Stimulated activated CD8-positive, alpha-beta memory T cell treated with anti-CD3 and anti-CD28 coated beads, Interleukin-15, amount 100 ng/mL, for 1 hour (primary cell): ENCODE measurements around the gene LDLRAD3.
"Not testable (repeated sequence)": the region's sequence is repeated elsewhere in the genome, so short reads cannot be mapped to it uniquely, and the experiment has no call there.

Source experiments
- DNase-seq: peaks from one replicate; pipeline ENCODE4 v3.0.0-alpha.2; 2020; ENCODE audit warnings: low read depth

LDLRAD3 gene

DNA sequence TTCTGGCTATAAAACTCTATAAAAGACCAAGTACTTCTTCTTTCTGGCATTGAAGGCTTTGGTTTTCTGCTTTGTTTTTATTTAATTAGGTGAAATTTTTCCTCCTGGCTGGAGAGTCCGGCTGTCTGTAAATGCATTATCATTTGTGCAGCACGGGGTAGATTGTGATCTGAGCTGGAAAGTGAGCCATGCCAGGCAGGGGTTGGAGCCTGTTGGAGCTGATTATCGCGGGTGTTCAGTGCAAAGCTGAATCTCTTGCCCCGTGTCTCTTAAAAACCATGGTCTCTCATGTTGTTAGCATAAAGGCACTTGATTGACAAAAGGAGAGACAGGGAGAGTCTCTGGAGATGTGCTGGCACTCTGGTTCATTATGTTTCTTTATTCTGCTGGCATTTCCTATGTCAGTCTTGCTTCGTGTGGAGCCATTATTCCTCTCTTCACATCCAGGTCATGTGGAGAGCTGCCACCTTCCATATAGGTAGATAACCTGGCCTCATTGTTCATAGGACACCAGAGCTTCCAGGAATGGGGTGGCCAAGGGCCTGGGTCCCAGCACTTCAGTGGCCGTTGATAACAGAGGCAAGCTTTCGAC, 75.2 kb downstream of the LDLRAD3 start:
- DNase-seq = no peak

DNA sequence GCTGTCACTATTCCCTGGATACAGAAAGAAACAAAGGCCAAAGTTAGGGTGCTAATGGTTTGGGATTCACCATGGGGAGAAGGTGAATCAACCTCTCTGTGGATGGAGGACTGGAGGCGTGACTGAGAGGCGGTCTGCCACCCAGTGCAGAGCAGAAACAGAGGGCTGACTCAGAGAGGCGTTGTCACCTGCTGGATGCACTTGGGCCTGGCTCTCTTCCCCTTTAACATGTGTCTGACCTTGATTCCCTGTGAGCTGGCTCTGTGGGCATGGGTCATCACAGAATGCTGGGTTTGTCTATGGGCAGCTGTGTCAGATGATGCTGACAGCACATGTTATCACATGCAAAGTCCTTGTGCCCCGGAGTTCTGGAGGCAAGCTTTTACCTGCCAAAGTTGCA, 75.9 kb downstream of the LDLRAD3 start:
- no peak for DNase-seq

DNA sequence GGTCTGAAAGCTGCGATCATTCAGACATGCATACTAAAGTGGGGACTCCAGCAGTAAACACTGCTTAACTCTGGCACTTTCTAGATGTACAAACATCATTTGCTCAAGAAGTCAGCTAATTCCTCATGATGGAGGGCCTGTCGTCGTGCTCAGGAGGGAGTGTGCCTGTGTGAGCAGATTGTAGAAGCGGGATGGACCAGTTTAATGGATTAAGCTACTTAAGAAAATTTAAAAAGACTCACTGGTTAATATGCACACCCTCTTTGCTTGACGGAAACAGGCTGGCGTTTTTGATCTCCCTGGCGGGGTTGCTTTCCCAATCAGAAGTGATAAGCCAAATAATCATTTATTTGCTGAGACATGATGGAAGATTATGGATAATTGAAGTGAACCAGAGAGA, 79.0 kb downstream of the LDLRAD3 start:
- no peak for DNase-seq

DNA sequence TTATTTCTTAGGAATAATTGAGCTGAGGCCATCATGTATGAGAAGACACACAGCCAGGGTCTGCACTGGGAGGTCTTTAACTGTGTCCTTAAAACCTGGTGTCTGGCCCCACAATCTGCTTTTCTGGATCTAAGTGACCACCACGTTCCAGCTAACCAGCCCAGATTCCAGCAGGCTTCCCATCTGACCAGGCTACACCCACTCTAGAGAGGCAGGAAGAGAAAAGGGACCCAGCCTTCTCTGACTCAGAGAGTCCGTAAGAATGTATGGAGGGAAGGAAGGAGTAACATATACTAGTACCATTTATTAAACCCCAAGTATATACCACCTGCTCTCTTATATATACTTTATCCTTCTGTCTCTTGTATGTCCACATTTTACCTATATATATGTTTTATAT, 80.1 kb downstream of the LDLRAD3 start:
- no peak for DNase-seq

DNA sequence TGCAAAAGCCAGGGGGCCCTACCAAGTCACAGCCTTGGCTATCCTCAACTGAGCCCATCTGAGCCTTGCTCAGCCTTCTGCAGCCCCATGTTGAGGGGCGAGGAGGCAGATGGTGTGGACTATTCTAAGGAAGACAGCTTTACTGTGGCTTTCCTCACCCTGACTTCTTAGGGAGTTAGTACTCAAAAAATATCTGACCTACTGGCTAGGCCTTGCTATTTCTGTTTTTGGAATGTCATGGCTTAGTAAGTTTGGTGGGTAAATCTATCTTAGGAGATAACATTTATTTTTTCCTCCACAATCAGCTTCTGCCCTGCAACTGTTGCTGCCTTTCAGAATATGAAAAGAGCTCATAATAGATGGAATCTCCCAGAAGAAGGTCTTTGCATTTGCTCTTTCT, 80.9 kb downstream of the LDLRAD3 start:
- no peak for DNase-seq

DNA sequence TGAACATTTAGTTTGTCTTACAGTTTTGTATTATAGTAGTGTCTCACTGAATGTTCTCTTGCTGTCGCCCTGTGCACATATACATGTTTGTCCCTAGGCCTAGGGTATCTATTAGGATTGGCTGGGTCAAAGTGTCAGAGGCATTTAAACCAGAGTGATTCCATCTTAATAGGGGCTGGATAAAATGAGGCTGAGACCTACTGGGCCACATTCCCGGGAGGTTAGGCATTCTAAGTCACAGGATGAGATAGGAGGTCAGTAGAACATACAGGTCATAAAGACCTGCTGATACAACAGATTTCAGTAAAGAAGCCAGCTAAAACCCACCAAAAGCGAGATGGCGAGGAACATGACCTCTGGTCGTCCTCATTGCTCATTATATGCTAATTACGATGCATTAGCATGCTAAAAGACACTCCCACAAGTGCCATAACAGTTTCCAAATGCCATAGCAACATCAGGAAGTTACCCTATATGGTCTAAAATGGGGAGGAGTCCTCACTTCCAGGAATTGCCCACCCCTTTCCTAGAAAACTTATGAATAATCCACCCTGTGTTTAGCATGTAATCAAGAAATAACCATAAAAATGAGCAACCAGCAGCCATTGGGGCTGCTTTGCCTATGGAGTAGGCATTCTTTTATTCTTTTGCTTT, 82.6 kb downstream of the LDLRAD3 start:
- no peak for DNase-seq

DNA sequence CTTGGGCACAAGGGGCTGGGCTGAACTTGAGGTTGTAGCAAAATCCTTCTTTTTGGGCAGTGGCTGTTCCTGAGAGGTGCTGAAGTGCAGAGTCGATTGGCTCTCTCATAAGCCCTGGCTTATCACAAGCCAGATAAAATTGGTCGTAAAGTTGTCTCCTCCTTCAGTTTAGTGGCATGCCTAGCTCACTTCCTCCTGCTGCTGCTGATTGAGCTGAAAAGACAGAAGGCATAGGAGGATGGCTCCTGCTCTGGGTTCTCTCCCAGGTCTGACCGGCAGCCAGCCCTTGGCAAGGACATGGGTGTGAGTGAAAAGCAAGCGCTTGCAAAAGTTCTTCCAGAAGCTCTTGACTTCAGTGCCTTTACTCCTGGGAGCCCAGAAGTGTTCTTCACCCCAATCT, 83.9 kb downstream of the LDLRAD3 start:
- no peak for DNase-seq

DNA sequence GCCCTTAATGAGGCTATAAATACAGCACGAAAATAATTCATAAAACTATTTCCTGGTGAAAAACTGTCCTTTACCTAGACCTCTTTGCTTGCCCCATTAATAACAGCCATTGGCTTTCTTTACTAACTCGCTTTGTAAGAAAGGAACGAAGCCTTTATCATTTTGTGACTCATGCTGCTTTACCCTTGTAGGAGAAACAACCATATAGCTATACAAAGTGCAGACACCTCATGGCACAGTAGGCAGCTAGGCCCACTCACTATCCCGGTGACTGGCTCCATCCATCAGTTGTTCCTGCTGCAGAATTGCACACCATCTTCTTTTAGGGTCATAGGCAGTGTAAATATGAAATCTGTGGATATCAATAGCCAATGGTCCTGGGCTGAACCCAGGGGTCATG, 85.8 kb downstream of the LDLRAD3 start:
- no peak for DNase-seq

DNA sequence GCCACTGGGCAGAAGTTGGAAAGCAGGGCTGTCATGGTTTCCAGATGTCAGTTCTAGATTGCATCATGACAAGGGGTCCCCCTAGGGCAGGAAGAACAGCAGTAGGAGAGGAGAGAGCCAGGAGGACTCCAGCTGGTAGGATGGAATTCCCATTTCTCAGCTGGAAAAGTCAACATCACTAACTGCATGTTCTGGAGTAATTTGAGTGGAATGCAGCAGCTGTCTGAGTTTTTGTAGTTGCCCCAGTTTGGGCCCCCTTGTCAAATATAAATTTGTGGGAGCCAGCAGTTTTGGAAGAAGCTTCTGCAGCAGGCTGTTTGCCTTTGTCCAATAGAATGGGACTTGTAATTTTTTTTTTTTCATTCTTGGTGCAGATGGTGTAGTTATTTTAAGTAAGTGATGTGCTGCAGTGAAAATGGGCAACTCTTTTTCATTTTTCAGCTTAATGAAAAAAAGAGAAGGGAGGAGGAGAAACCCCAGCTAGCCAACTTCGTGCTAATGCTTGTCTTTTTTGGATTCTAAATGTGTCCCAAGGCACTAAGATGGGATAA, 86.9 kb downstream of the LDLRAD3 start:
- no peak for DNase-seq

DNA sequence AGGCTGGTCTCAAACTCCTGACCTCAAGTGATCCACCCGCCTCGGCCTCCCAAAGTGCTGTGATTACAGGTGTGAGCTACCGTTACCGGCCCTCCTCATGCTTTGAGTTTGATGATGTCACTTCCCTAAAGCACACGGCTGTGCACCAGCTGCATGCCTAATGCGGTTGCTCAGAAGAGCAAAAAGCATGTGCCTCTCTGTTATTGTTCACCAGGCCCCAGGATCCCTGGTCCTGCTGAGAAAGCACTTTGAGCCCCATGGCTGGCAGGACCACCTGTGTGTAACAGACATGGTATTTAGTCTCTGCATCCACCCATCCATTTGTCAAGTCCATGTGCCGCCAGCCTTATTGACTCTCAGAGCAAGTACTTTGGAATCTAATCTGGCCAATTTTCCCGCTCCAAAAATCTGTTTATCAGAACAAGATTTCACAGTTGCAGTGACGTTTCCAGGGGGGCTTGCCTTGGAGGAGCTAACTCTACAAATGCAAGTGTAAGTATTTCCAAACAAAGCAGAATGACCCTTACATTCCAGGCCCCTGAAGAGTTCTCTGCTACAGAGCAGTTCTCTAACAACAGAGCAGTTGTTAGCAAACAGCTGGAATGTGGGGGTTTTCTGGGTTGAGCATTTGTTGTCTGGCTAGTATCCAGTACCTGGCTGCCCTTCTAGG, 89.4 kb downstream of the LDLRAD3 start:
- no peak for DNase-seq

DNA sequence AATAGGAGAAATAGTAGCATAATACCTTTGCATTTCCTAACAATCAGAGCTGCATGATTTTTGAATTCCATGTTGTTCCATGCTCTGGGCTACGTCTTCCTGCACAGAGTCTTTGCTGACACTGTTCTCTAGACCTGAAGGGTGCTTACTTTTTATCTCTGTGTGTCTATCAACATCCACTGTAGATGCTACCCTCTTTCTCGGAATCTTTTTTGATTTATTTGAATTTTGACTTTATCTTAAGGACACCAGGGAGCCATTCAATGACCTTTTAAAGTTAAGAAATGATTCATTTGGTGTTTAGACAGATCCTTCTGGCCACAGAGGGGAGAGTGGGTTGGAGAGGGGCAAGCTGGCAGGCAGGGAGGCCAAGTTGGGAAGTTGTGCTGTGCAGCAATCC, 90.1 kb downstream of the LDLRAD3 start:
- DNase-seq = no peak

DNA sequence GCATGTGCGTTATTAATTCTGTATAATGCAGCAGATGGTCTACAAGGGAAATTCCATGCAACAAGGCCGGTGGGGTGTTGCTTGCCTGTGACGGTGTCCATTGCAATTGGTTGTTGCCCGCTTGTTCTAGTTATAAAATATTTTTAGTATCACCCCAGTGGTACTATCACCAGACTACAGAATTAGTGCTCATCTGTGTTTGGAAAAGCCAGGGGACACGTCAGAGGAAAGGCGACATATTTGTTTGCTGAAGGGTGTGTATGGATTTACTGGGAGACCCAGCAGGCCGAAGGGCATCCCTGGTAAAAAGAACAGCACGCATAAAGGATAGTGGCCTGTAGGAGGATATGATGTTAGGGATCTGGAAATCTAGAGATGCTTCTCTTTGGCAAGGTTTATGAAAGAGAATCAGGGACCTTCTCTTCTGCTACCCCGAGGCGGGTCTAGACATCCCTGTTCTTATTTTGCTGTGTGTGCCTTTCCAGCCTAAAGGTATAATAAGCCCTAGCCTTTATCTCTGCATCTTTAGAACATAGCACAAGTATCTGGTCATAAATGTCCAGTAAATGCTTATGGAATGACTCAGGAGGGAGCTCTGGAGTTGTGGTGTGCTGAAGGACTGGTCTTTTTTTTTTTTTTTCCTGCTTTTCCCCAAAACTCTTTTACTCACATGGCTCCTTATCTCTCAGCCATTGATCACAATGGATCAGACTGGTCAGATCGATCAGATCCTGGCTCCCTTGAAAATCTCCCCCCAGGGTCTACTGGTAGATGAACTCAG, 90.9 kb downstream of the LDLRAD3 start:
- no peak for DNase-seq

DNA sequence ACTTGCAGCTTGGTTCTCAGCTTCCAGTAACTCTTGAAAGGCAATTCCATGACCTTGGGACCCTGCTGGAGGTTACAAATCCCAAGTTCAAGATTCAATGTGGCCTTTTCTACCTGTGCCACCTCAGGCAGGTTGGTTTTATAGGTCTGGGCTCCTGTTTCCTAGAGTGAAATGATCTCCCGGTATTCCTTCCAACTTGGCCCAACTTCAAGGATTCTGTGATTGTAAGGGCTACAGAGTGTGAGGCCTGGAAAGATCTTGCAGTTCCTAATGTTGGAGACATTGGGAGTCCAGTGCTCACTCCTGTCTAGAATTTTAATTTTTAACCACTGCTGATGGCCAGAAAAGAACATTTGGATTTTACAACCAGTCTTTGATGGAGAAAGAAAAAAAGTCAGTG, 91.6 kb downstream of the LDLRAD3 start:
- DNase-seq = no peak

DNA sequence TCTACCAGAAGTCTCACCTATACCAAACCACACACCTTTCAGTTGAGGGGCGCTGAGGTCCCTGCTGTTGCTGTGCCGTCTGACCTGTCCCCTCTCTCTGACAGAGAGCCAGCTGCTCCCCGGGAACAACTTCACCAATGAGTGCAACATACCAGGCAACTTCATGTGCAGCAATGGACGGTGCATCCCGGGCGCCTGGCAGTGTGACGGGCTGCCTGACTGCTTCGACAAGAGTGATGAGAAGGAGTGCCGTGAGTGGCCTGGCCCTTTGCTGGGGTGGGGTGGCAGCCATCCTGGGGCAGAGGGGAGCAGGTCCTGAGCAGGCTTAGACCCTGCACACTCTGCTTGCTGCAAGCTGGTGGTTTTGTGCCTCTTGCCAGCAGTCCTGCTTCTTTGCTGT, 92.1 kb downstream of the LDLRAD3 start:
- DNase-seq = no peak

DNA sequence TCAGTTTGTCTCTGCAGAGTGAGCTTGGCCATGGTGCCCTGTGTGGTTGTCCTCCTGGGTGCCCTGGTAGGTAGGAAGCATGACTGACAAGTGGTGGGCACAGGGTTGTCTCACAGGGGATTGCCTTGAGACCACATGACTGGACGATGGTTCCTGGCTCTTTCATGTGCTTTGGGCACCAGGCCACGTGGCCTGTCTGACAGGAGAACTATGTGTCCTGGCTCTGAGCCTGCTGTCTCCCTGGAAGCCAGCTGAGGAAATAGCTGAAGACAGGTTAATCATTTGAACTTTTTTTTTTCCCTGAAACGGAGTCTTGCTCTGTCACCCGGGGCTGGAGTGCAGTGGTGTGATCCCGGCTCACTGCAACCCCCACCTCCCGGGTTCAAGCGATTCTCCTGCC, 93.2 kb downstream of the LDLRAD3 start:
- DNase-seq = no peak

DNA sequence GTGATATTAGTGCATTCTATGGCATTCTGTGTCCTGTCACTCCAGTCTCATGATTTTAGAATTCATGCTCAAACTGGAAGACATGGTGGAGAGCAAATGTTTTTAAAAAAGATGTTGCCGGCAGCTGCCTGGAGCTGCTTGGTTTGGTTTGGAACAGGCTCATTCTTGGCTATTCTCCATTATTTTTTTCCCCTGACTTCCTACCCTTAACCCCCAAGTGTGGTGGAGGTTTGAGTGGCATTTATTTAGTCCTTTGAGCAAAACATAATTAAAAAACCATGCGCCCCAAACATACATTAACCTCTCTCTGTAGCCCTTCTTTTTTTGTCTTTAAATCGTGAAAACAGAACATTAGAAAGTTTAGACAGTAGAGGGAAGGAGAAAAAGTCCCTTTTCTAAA, 94.7 kb downstream of the LDLRAD3 start:
- no peak for DNase-seq

DNA sequence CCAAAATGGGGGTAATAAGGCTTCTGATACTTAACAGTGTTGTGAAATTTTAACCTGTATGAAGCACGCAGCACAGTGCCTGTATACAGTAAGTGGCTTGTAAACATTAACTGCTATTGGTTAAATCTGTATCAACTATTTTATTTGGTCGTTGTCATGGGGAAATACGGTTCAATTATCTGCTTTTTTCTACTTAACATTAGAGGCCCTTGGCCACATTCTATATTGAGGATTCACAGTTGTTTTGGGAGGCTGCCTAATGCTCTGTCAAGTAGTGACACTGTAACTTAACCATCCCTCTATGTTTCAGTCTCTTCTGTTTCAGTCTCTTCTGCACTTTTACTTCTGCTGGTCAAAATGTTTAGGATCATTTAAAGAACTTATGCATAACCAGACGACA, 95.6 kb downstream of the LDLRAD3 start:
- no peak for DNase-seq

DNA sequence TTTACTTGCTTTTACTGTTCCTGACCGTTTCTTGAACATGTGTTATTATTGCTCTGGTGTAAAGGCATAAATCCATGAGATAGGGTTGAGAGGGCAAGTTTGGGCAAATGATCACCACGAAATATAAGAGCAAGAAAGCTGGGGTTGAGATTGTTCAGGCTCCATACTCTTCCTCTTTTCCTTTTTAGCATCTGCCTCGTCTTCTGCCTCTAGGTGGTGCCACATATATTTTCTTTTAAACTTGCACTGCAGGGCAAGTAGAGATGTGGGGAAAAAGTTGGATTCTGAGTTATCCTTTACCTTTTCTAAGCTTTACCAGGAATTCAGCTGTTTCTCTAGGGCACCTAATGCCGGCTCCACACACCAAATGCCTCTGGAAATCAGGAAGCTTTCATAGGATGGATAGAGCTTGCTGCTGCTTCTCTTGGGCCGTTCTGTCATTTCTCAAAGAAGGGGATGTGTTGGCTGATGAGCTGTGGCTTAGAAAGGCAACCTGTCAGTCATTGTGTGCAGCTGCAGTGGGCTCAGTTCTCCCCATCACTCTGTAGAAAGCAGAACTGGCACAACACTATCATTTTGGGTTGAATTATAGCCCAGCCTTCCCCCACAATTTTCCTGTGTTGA, 98.2 kb downstream of the LDLRAD3 start:
- no peak for DNase-seq

DNA sequence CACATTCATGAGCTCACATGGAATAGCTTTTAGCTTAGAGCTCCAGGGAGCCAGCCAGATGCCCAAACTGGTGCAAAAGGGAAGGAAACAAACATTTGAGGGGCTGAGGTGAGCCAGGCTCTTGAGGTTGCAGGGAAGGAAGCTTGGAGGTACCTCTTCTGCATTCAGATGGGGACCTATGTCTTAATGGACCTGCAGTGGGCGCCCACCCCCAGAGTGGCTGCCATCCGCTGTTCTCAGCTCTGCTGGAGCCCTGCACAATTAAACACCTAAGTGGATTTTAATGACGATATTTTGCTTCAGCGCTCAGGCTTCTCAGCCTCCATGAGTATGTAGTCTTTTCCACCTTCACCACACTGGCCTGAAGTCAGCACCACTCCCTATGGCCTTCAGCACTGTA, 100.8 kb downstream of the LDLRAD3 start:
- DNase-seq = no peak

DNA sequence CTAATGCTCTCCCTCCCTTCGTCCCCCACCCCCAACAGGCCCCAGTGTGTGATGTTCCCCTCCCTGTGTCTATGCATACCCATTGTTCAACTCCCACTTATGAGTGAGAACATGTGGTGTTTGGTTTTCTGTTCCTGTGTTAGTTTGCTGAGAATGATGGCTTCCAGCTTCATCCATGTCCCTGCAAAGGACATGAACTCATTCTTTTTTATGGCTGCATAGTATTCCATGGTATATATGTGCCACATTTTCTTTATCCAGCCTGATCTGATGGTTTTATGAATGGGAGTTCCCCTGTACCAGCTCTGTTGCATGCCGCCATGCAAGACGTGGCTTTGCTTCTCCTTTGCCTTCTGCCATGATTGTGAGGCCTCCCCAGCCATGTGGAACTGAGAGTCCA, 102.1 kb downstream of the LDLRAD3 start:
- DNase-seq = not testable (repeated sequence)

DNA sequence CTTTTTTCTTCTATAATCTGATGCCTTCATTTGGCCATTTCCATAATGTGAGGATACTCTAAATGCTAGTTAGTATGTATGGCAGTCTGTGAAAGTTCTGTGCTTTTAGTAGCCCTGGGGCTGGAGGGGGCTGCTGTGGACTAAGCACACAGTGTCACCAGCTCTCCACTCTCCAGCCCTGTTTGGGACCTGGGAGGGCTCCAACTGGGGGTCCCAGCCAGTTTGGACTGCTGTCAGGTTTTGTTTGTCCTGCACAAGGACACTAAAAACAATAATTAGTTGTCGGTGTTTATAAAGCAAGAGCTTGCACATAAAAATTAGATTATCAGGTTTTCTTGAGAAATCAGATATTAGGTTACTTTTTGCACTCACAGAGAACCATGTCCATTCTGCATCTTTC, 103.1 kb downstream of the LDLRAD3 start:
- DNase-seq = no peak

DNA sequence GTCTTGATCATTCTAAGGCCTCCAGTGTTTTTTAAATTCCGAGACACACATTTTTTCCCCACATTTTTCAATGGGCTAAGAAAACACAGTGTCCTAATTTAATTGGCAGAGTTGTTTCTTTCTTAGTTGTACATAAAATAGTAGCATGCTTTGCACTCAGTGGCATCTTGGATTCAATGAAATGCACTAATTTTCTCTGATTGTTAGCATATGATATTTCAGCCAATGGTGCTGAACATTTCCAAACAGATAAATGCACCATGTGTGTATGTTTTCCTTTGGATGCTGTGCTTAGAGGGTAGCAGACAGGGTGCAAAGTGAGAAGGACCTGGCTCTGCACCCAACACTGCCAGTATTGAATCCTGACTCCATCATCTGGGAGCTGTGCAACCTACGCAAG, 103.5 kb downstream of the LDLRAD3 start:
- DNase-seq = no peak
